ENCODE data around the gene CNTN4. TPM values are rescaled to one million over a fixed set of nuclear protein-coding genes. Genes with fewer than 3 reads are reported as not detected.

Gene CNTN4
- total and polyA plus RNA-seq, 2 of the 8 experiments (the other 6 are each of a cell fraction or from before 2014, with no cell fraction given) = 0.41 to 2.2 TPM

DNA sequence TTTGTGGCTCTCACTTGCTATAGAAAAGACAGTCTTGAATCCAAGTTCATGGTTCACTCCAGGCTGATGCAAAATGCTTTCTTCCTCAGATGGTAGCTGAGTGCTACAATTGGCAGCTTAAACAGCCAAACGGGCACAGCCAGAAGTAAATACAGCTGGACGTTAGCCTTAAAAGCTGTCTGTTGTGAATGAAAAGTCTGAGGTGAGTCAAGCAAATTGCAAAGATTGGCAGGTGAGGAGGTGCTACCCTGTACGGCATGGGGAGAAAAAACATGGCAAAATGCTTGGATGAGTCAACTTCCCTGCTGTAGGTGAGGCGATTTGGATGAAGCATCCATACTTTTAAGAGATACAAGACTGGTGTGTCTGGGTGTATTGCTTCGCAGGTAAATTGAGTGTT lies 971.1 kb downstream of the CNTN4 start:
- H2AFZ ChIP-seq (ENCODE audit: low read length) = no peak overlapping the region
- no peak overlapping the region for H3K4me3 ChIP-seq (ENCODE audit: extremely low read depth in 1 of 4, insufficient read depth in 2 of 4, low read depth in 3 of 4, low read length in 4 of 4)
- no peak overlapping the region for H2BK5ac ChIP-seq (ENCODE audit: low read depth, low read length)
- no peaks in the 10 kb centered on the region for H3K79me1 ChIP-seq (ENCODE audit: low read depth, low read length)
- no peaks in the 10 kb centered on the region for H3K27me3 ChIP-seq (replicated peaks in 1 of 4; ENCODE audit: control insufficient read depth in 3 of 4, extremely low read depth in 1 of 4, insufficient read depth in 3 of 4, low read length in 3 of 4)
- H3K18ac ChIP-seq (ENCODE audit: extremely low read depth, low read length) = no peak overlapping the region
- H3K4me1 ChIP-seq (replicated peaks in 1 of 4; ENCODE audit: control insufficient read depth in 3 of 4, insufficient read depth in 4 of 4, low read length in 3 of 4) = no peaks in the 10 kb centered on the region
- no peaks in the 10 kb centered on the region for H3K79me2 ChIP-seq (ENCODE audit: control insufficient read depth in 1 of 2, insufficient read depth in 2 of 2, low read length in 2 of 2)
- H3K36me3 ChIP-seq (ENCODE audit: control insufficient read depth in 2 of 4, insufficient read depth in 4 of 4, low read length in 3 of 4) = no peaks in the 10 kb centered on the region
- H2BK20ac ChIP-seq (ENCODE audit: low read length) = no peak overlapping the region
- no peaks in the 10 kb centered on the region for H4K20me1 ChIP-seq (replicated peaks in 1 of 2; ENCODE audit: control insufficient read depth in 1 of 2, insufficient read depth in 2 of 2, low read length in 2 of 2)
- no peak overlapping the region for H2AK5ac ChIP-seq (ENCODE audit: low read depth, low read length)
- ChIA-PET CTCF (ENCODE audit: partially characterized antibody) (no interaction called here), POLR2A (ENCODE audit: partially characterized antibody) (interaction anchor here (0.7 kb wide), 1 partner anchor 271 kb away, joined by 3 read pairs; no protein-coding TSS in a partner anchor)
- H3K4ac ChIP-seq (replicated peaks; ENCODE audit: insufficient read length, low read depth, low read length) = no peak overlapping the region
- H3K9me3 ChIP-seq (ENCODE audit: insufficient read depth in 2 of 2, low read depth in 1 of 2, low read length in 1 of 2) = no peaks in the 10 kb centered on the region
- no peak overlapping the region for H2BK15ac ChIP-seq (ENCODE audit: low read length)
- no peak overlapping the region for H3K9ac ChIP-seq (replicated peaks in 1 of 4; ENCODE audit: extremely low read depth in 1 of 4, low read depth in 3 of 4, low read length in 3 of 4)
- H3K27ac ChIP-seq (ENCODE audit: low read depth, low read length) = no peak overlapping the region
- no peak overlapping the region for H4K8ac ChIP-seq (ENCODE audit: extremely low read depth, insufficient read depth, low read length)
- H3K23me2 ChIP-seq (ENCODE audit: low read depth, low read length) = no peaks in the 10 kb centered on the region
- H4K5ac ChIP-seq (ENCODE audit: insufficient read length, low read depth, low read length) = no peak overlapping the region
- FAIRE-seq (no peak), DNase-seq (ENCODE audit: low read depth in 1 of 2, low spot score in 2 of 2) (no peak)
- no peak overlapping the region for H4K91ac ChIP-seq (replicated peaks; ENCODE audit: insufficient read length, low read length)
- no peak overlapping the region for H3K14ac ChIP-seq (ENCODE audit: insufficient read length)
- H3K56ac ChIP-seq (replicated peaks; ENCODE audit: insufficient read length, low read depth, low read length) = no peak overlapping the region
- no peak overlapping the region for H2BK12ac ChIP-seq (ENCODE audit: low read depth, low read length)
- no peak overlapping the region for H2BK120ac ChIP-seq (replicated peaks; ENCODE audit: low read depth, low read length)
- H3K4me2 ChIP-seq (ENCODE audit: insufficient read depth in 1 of 2, low read depth in 2 of 2, low read length in 2 of 2) = no peak overlapping the region
- 88% methylated on average over 5 of the region's 5 CpGs; no CpG with 5 or more reads in 1 of the 2 experiments for WGBS, 2 experiments (ENCODE audit: extremely low coverage in 1 of 2, insufficient coverage in 1 of 2, insufficient read length in 1 of 2, insufficient replicate concordance in 2 of 2, low coverage in 1 of 2, low lambda C conversion rate in 2 of 2, missing lambda C conversion rate in 1 of 2)
- no peak overlapping the region for H3K23ac ChIP-seq (ENCODE audit: insufficient read length)
- TF ChIP-seq PHF8 (conservative IDR thresholded peaks at IDR 0.05; ENCODE audit: low read depth, low read length) (no peak), CBX8 (IDR thresholded peaks at IDR 0.05; ENCODE audit: borderline replicate concordance, low read depth, low read length) (no peak), RBBP5 (IDR thresholded peaks at IDR 0.05; ENCODE audit: borderline replicate concordance, low read depth, low read length) (no peak), YY1 (IDR thresholded peaks at IDR 0.05; ENCODE audit: low read depth, low read length) (no peak), POLR2A (IDR thresholded peaks at IDR 0.05; ENCODE audit: control extremely low read depth in 1 of 2, low read depth in 2 of 2, low read length in 2 of 2) (no peak), JUN (IDR thresholded peaks at IDR 0.05; ENCODE audit: low read depth, low read length) (no peak), SUZ12 (IDR thresholded peaks at IDR 0.05; ENCODE audit: low read length) (no peak), BRCA1 (IDR thresholded peaks at IDR 0.05; ENCODE audit: low read depth, low read length) (no peak), JUND (IDR thresholded peaks at IDR 0.05; ENCODE audit: low read length) (no peak), SRF (IDR thresholded peaks at IDR 0.05; ENCODE audit: low read depth, low read length) (no peak), SIX5 (IDR thresholded peaks at IDR 0.05; ENCODE audit: low read depth, low read length) (no peak), CTBP2 (IDR thresholded peaks at IDR 0.05; ENCODE audit: borderline replicate concordance, insufficient read depth, insufficient read length, low read length) (no peak), POU5F1 (IDR thresholded peaks at IDR 0.05; ENCODE audit: low read depth, low read length) (no peak)
